ENCODE measurements around the gene THAP5. TPM values are rescaled to one million over a fixed set of nuclear protein-coding genes. Genes with fewer than 3 reads are reported as not detected.

THAP5 gene
- total RNA-seq, 4 donors from 2014 or later = 23.1 to 27.7 (median 27.3) TPM

DNA sequence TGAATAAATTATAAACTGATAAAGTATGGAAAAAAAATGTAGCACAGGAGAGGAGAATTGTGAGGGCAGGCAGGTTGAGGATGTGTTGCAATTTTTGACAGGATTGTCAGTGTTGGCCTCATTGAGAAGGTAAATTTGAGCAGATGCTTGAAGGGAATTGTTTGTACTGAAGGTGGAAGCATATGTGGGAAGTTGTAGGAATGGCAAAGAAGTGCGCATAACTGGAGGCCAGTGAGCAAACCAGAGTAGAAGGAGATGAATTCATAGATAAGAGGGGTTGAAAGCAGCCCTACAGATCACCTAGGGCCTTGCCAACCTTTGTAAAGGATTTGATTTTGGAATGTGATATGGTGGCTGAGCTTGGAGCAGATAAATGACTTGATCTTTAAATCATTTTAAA is 6.6 kb upstream of the THAP5 start:
- TF ChIP-seq POLR2AphosphoS5 (IDR thresholded peaks at IDR 0.05) (no peak), POLR2A (IDR thresholded peaks at IDR 0.05; ENCODE audit: low read depth) (no peak), EP300 (IDR thresholded peaks at IDR 0.05) (no peak)
- TF ChIP-seq, protein P1, sequence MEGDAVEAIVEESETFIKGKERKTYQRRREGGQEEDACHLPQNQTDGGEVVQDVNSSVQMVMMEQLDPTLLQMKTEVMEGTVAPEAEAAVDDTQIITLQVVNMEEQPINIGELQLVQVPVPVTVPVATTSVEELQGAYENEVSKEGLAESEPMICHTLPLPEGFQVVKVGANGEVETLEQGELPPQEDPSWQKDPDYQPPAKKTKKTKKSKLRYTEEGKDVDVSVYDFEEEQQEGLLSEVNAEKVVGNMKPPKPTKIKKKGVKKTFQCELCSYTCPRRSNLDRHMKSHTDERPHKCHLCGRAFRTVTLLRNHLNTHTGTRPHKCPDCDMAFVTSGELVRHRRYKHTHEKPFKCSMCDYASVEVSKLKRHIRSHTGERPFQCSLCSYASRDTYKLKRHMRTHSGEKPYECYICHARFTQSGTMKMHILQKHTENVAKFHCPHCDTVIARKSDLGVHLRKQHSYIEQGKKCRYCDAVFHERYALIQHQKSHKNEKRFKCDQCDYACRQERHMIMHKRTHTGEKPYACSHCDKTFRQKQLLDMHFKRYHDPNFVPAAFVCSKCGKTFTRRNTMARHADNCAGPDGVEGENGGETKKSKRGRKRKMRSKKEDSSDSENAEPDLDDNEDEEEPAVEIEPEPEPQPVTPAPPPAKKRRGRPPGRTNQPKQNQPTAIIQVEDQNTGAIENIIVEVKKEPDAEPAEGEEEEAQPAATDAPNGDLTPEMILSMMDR (IDR thresholded peaks at IDR 0.05) = no peak
- H3K27me3 ChIP-seq = no peaks in the 10 kb centered on the region
- peaks cover 8 to 16% (median 14%) of the 10 kb centered on the region in 4 donors for H3K4me1 ChIP-seq
- no peak for DNase-seq (ENCODE audit: extremely low spot score)
- no peaks in the 10 kb centered on the region for H3K9me3 ChIP-seq
- no peak overlapping the region for H3K4me3 ChIP-seq
- intact Hi-C loops (cut with DNase I) = no loop called here
- WGBS = 94% methylated on average over 1 of the region's 1 CpG
- no peak overlapping the region for H3K27ac ChIP-seq (replicated peaks in 1 of 4)
- peaks cover 0 to 47% (median 20%) of the 10 kb centered on the region in 4 donors for H3K36me3 ChIP-seq

- Histone ChIP-seq H3K4me3 (no peak overlapping the region), H3K27ac (replicated peaks in 1 of 4) (no peak overlapping the region), H3K36me3 (peaks cover 0 to 45% (median 19%) of the 10 kb centered on the region in 4 donors), H3K4me1 (peaks cover 12 to 20% (median 18%) of the 10 kb centered on the region in 4 donors), H3K9me3 (no peaks in the 10 kb centered on the region), H3K27me3 (no peaks in the 10 kb centered on the region)
- TF ChIP-seq POLR2AphosphoS5 (IDR thresholded peaks at IDR 0.05) = no peak
- no peak for TF ChIP-seq EP300 (IDR thresholded peaks at IDR 0.05)
- TF ChIP-seq, protein P1 (IDR thresholded peaks at IDR 0.05) = no peak
- no peak for TF ChIP-seq POLR2A (IDR thresholded peaks at IDR 0.05; ENCODE audit: low read depth)
- intact Hi-C loops (cut with DNase I) = no loop called here
- DNase-seq (ENCODE audit: extremely low spot score) = no peak
- WGBS = 72% methylated on average over 2 of the region's 2 CpGs
Measured at GRCh38 chr7:108575156-108575555, 5.7 kb upstream of the THAP5 start.

GRCh38 chr7:108572480-108572879 is 3.0 kb upstream of the THAP5 start:
- H3K4me3 ChIP-seq = no peak overlapping the region
- intact Hi-C loops (cut with DNase I) = no loop called here
- no peak overlapping the region for H3K27ac ChIP-seq (replicated peaks in 1 of 4)
- H3K27me3 ChIP-seq = no peaks in the 10 kb centered on the region
- TF ChIP-seq EP300 (IDR thresholded peaks at IDR 0.05) = no peak
- TF ChIP-seq, protein P1 (IDR thresholded peaks at IDR 0.05) = no peak
- TF ChIP-seq POLR2A (IDR thresholded peaks at IDR 0.05; ENCODE audit: low read depth) = no peak
- no peak for TF ChIP-seq POLR2AphosphoS5 (IDR thresholded peaks at IDR 0.05)
- 94% methylated on average over 2 of the region's 2 CpGs for WGBS
- H3K36me3 ChIP-seq = peaks cover 0 to 30% (median 7%) of the 10 kb centered on the region in 4 donors
- peaks cover 25 to 32% (median 30%) of the 10 kb centered on the region in 4 donors for H3K4me1 ChIP-seq
- no peaks in the 10 kb centered on the region for H3K9me3 ChIP-seq
- DNase-seq (ENCODE audit: extremely low spot score) = no peak

GRCh38 chr7:108570146-108570755 is 745 bp upstream of the THAP5 start:
- 2% methylated on average over 32 of the region's 36 CpGs for WGBS
- no peaks in the 10 kb centered on the region for H3K9me3 ChIP-seq
- intact Hi-C loops (cut with DNase I) = no loop called here
- peaks cover 27 to 45% (median 37%) of the 10 kb centered on the region in 4 donors for H3K4me1 ChIP-seq
- H3K36me3 ChIP-seq = peaks cover 0 to 31% (median 13%) of the 10 kb centered on the region in 4 donors
- peak overlapping the region; percentile 74 to 93 (median 82) for H3K4me3 ChIP-seq
- H3K27ac ChIP-seq (replicated peaks in 1 of 4) = peak overlapping the region; percentile 94 to 100 (median 96)
- no peak for TF ChIP-seq EP300 (IDR thresholded peaks at IDR 0.05)
- TF ChIP-seq POLR2A (IDR thresholded peaks at IDR 0.05; ENCODE audit: low read depth) = no peak
- TF ChIP-seq, protein P1 (IDR thresholded peaks at IDR 0.05) = no peak
- TF ChIP-seq POLR2AphosphoS5 (IDR thresholded peaks at IDR 0.05) = peak in 1 of 2 donors; percentile 65
- H3K27me3 ChIP-seq = no peaks in the 10 kb centered on the region
- DNase-seq (ENCODE audit: extremely low spot score) = no peak
